LNCaP clone FGC (cell line): ENCODE measurements around the gene PRPF39.
A peak's percentile ranks its signal among the peaks of the same experiment; 100 is the strongest.
"Not testable (repeated sequence)": the region's sequence is repeated elsewhere in the genome, so short reads cannot be mapped to it uniquely, and the experiment has no call there.

Source experiments
- DNase-seq: peaks from one replicate; pipeline ENCODE4 v3.0.0-alpha.2; 2011; ENCODE audit warnings: low read depth
- H3K4me3 ChIP-seq: 2 replicates; pipeline ENCODE4 v1.5.1; 2011; ENCODE audit warnings: mild to moderate bottlenecking, low read depth, low read length, control low read depth
- CTCF ChIP-seq: IDR thresholded peaks from 2 replicates; pipeline ENCODE4 v1.5.1; 2012; ENCODE audit warnings: mild to moderate bottlenecking; ENCODE audit not compliant: control insufficient read depth, insufficient read depth; ENCODE audit errors: extremely low read depth

PRPF39 gene

GRCh38 chr14:45134051-45134958, 50.4 kb downstream of the PRPF39 start, which contains the start of gene FKBP3:
Gene FKBP3, minus strand, starts transcription at chr14:45134481. Its CDS starts 25 bp downstream, at chr14:45134456.
- peak within 1 kb of the TSS; percentile 63 for H3K4me3 ChIP-seq
- TF ChIP-seq CTCF = peak; percentile 52

GRCh38 chr14:45135156-45135555, 51.2 kb downstream of the PRPF39 start:
- no peak for TF ChIP-seq CTCF
- peak overlapping the region; percentile 63 for H3K4me3 ChIP-seq
- DNase-seq = no peak

More at GRCh38 chr14:45134051-45134958, 50.4 kb downstream of the PRPF39 start, which contains the start of gene FKBP3:
- DNase-seq = peak; percentile 99

GRCh38 chr14:45135659-45136395, 51.9 kb downstream of the PRPF39 start, which contains the start of gene FANCM:
Gene FANCM, plus strand, starts transcription at chr14:45135930. Its CDS starts 102 bp downstream, at chr14:45136032.
- TF ChIP-seq CTCF = no peak
- peak within 1 kb of the TSS; percentile 63 for H3K4me3 ChIP-seq
- DNase-seq = peak; percentile 98

- no peak for TF ChIP-seq CTCF
- H3K4me3 ChIP-seq = peak overlapping the region; percentile 63
- DNase-seq = no peak
Observed at GRCh38 chr14:45136399-45136798, 52.5 kb downstream of the PRPF39 start.

- DNase-seq = no peak
- H3K4me3 ChIP-seq = no peak overlapping the region
- no peak for TF ChIP-seq CTCF
Observed at GRCh38 chr14:45140661-45141187, 56.8 kb downstream of the PRPF39 start.

GRCh38 chr14:45142083-45142482, 58.2 kb downstream of the PRPF39 start:
- not testable (repeated sequence) for H3K4me3 ChIP-seq, DNase-seq

GRCh38 chr14:45144658-45145057, 60.7 kb downstream of the PRPF39 start:
- no peak for TF ChIP-seq CTCF
- no peak for DNase-seq

More at GRCh38 chr14:45144658-45145057, 60.7 kb downstream of the PRPF39 start:
- H3K4me3 ChIP-seq = no peak overlapping the region
